ENCODE results near the gene RBFOX2. TPM values are rescaled to one million over a fixed set of nuclear protein-coding genes. Genes with fewer than 3 reads are reported as not detected.

The RBFOX2 gene
- polyA plus RNA-seq, 2 of the 4 experiments (the other 2 are of a cell fraction): 30.3 to 77.7 TPM

DNA sequence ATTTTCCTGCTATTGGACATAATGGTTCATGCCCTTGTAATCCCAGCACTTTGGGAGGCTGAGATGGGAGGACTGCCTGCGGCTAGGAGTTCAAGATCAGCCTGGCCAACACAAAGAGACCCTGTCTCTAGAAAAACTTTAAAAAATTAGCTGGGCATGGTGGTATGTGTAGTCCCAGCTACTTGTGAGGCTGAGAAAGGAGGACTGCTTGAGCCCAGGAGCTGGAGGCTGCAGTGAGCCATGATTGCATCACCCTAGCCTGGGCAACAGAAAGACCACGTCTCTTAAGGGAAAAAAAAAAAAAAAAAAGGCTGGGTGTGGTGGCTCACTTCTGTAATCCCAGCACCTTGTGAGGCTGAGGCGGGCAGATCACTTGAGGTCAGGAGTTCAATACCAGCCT, 217.0 kb downstream of the RBFOX2 start:
- CTCF ChIA-PET: interaction anchor here (0.9 kb wide), 1 partner anchor 254 kb away, joined by 5 read pairs; no protein-coding TSS in a partner anchor

DNA sequence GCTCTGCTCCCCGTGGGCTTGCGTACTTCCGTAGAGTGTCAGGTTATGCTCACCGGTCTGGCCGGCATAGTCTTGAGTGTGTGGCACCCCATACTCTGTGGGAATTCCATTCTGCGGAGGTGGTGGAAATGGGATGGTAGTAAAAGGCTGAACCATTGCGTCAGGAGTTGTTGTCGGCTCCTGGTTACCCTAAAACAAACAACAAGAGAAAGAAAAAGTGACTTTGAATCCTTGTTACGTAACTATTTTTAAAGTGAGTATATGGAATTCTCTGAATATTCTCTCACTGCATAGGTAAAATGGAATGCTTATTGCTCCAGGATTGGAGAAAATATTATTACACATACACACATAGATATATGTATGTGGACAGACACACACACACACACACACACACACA, 218.8 kb downstream of the RBFOX2 start:
- DNase-seq (ENCODE audit: low read depth in 1 of 2, low spot score in 1 of 2) (no peak), FAIRE-seq (no peak), ATAC-seq (no peak)
- peaks cover 7% of the 10 kb centered on the region; the same call in 1 of the 3 replicates for H3K9me3 ChIP-seq
- H3K27ac ChIP-seq: no peak overlapping the region
- TF ChIP-seq CBX8 (IDR thresholded peaks at IDR 0.05): no peak
- TF ChIP-seq, protein P1, sequence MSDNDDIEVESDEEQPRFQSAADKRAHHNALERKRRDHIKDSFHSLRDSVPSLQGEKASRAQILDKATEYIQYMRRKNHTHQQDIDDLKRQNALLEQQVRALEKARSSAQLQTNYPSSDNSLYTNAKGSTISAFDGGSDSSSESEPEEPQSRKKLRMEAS (IDR thresholded peaks at IDR 0.05): no peak
- no peak for TF ChIP-seq EHF (CRISPR knock-in tag; IDR thresholded peaks at IDR 0.05)
- TF ChIP-seq, protein P2, sequence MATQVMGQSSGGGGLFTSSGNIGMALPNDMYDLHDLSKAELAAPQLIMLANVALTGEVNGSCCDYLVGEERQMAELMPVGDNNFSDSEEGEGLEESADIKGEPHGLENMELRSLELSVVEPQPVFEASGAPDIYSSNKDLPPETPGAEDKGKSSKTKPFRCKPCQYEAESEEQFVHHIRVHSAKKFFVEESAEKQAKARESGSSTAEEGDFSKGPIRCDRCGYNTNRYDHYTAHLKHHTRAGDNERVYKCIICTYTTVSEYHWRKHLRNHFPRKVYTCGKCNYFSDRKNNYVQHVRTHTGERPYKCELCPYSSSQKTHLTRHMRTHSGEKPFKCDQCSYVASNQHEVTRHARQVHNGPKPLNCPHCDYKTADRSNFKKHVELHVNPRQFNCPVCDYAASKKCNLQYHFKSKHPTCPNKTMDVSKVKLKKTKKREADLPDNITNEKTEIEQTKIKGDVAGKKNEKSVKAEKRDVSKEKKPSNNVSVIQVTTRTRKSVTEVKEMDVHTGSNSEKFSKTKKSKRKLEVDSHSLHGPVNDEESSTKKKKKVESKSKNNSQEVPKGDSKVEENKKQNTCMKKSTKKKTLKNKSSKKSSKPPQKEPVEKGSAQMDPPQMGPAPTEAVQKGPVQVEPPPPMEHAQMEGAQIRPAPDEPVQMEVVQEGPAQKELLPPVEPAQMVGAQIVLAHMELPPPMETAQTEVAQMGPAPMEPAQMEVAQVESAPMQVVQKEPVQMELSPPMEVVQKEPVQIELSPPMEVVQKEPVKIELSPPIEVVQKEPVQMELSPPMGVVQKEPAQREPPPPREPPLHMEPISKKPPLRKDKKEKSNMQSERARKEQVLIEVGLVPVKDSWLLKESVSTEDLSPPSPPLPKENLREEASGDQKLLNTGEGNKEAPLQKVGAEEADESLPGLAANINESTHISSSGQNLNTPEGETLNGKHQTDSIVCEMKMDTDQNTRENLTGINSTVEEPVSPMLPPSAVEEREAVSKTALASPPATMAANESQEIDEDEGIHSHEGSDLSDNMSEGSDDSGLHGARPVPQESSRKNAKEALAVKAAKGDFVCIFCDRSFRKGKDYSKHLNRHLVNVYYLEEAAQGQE (IDR thresholded peaks at IDR 0.05): no peak
- POLR2A ChIA-PET: no interaction called here
- H3K4me2 ChIP-seq: no peak overlapping the region
- H3K4me1 ChIP-seq: no peaks in the 10 kb centered on the region
- CTCF ChIA-PET: no interaction called here
- H3K4me3 ChIP-seq: no peak overlapping the region
- 92% methylated on average over 9 of the region's 9 CpGs for WGBS (ENCODE audit: missing lambda C conversion rate)

More for the DNA sequence above, 217.0 kb downstream of the RBFOX2 start:
- FAIRE-seq (no peak), DNase-seq (ENCODE audit: low read depth in 1 of 2, low spot score in 1 of 2) (no peak), ATAC-seq (no peak)
- H3K27ac ChIP-seq: no peak overlapping the region
- TF ChIP-seq MYC (IDR thresholded peaks at IDR 0.05; ENCODE audit: borderline replicate concordance, low read length) (no peak), ZSCAN20 (CRISPR knock-in tag; IDR thresholded peaks at IDR 0.05) (no peak), SMC3 (IDR thresholded peaks at IDR 0.05) (no peak), RFX5 (IDR thresholded peaks at IDR 0.05) (no peak), CEBPB (IDR thresholded peaks at IDR 0.05) (no peak), CBX8 (IDR thresholded peaks at IDR 0.05) (no peak), JUN (IDR thresholded peaks at IDR 0.05) (no peak), CHD4 (IDR thresholded peaks at IDR 0.05; ENCODE audit: borderline replicate concordance) (no peak), ZC3H11A (IDR thresholded peaks at IDR 0.05) (no peak), FOSB (CRISPR knock-in tag; IDR thresholded peaks at IDR 0.05) (no peak), KDM5A (IDR thresholded peaks at IDR 0.05) (no peak), EP300 (IDR thresholded peaks at IDR 0.05) (no peak)
- TF ChIP-seq, protein P1 (IDR thresholded peaks at IDR 0.05): no peak
- TF ChIP-seq, protein P3, sequence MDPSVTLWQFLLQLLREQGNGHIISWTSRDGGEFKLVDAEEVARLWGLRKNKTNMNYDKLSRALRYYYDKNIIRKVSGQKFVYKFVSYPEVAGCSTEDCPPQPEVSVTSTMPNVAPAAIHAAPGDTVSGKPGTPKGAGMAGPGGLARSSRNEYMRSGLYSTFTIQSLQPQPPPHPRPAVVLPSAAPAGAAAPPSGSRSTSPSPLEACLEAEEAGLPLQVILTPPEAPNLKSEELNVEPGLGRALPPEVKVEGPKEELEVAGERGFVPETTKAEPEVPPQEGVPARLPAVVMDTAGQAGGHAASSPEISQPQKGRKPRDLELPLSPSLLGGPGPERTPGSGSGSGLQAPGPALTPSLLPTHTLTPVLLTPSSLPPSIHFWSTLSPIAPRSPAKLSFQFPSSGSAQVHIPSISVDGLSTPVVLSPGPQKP (IDR thresholded peaks at IDR 0.05; ENCODE audit: low read depth, low read length): no peak
- H3K9me3 ChIP-seq: peaks cover 7% of the 10 kb centered on the region; the same call in 1 of the 3 replicates
- H3K4me3 ChIP-seq: no peak overlapping the region
- H3K4me2 ChIP-seq: no peak overlapping the region
- 89% methylated on average over 3 of the region's 3 CpGs for WGBS (ENCODE audit: missing lambda C conversion rate)
- POLR2A ChIA-PET: no interaction called here
- no peaks in the 10 kb centered on the region for H3K4me1 ChIP-seq

DNA sequence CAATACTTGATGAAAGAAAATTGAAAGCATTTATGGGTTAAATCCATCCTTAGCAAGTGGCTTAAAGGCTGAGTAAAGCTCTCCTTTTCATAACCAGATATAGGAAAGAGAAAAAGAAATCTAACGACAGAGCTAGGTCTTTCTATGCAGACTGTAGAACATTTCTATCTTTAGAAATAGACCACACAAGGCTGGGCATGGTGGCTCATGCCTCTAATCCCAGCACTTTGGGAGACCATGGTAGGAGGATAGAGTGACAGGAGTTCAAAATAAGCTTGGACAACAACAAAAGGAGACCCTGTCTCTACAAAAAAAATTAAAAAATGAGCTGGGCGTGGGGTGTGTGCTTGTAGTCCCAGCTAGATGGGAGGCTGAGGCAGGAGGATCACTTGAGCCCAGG, 220.2 kb downstream of the RBFOX2 start:
- no peak for FAIRE-seq
- H3K4me1 ChIP-seq: no peaks in the 10 kb centered on the region
- DNase-seq (ENCODE audit: low read depth in 1 of 2, low spot score in 1 of 2): no peak
- 82% methylated on average over 2 of the region's 2 CpGs for WGBS (ENCODE audit: missing lambda C conversion rate)
- no peak overlapping the region for H3K4me2 ChIP-seq
- ChIA-PET POLR2A (no interaction called here), CTCF (interaction anchor here (0.6 kb wide), 1 partner anchor 32 kb away, joined by 3 read pairs; no protein-coding TSS in a partner anchor)
- no peak overlapping the region for H3K27ac ChIP-seq
- no peak for ATAC-seq
- no peak overlapping the region for H3K4me3 ChIP-seq
- TF ChIP-seq RAD21 (conservative IDR thresholded peaks at IDR 0.05 in 1 of 2, IDR thresholded peaks at IDR 0.05 in 1 of 2) (no peak), ZSCAN20 (CRISPR knock-in tag; IDR thresholded peaks at IDR 0.05) (no peak), CHD2 (IDR thresholded peaks at IDR 0.05; ENCODE audit: low read length, partially characterized antibody) (no peak), NR3C1 (IDR thresholded peaks at IDR 0.05) (no peak), CEBPB (IDR thresholded peaks at IDR 0.05) (no peak), ZNF302 (CRISPR knock-in tag; IDR thresholded peaks at IDR 0.05) (no peak), TFCP2L1 (CRISPR knock-in tag; IDR thresholded peaks at IDR 0.05) (no peak), RARB (CRISPR knock-in tag; IDR thresholded peaks at IDR 0.05) (no peak), EHF (CRISPR knock-in tag; IDR thresholded peaks at IDR 0.05) (no peak), HDAC2 (IDR thresholded peaks at IDR 0.05) (no peak)
- TF ChIP-seq, protein P4, sequence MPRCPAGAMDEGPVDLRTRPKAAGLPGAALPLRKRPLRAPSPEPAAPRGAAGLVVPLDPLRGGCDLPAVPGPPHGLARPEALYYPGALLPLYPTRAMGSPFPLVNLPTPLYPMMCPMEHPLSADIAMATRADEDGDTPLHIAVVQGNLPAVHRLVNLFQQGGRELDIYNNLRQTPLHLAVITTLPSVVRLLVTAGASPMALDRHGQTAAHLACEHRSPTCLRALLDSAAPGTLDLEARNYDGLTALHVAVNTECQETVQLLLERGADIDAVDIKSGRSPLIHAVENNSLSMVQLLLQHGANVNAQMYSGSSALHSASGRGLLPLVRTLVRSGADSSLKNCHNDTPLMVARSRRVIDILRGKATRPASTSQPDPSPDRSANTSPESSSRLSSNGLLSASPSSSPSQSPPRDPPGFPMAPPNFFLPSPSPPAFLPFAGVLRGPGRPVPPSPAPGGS (IDR thresholded peaks at IDR 0.05): no peak
- TF ChIP-seq, protein P5, sequence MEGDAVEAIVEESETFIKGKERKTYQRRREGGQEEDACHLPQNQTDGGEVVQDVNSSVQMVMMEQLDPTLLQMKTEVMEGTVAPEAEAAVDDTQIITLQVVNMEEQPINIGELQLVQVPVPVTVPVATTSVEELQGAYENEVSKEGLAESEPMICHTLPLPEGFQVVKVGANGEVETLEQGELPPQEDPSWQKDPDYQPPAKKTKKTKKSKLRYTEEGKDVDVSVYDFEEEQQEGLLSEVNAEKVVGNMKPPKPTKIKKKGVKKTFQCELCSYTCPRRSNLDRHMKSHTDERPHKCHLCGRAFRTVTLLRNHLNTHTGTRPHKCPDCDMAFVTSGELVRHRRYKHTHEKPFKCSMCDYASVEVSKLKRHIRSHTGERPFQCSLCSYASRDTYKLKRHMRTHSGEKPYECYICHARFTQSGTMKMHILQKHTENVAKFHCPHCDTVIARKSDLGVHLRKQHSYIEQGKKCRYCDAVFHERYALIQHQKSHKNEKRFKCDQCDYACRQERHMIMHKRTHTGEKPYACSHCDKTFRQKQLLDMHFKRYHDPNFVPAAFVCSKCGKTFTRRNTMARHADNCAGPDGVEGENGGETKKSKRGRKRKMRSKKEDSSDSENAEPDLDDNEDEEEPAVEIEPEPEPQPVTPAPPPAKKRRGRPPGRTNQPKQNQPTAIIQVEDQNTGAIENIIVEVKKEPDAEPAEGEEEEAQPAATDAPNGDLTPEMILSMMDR (IDR thresholded peaks at IDR 0.05): no peak
- TF ChIP-seq, protein P1 (IDR thresholded peaks at IDR 0.05): no peak
- H3K9me3 ChIP-seq: peaks cover 7% of the 10 kb centered on the region; the same call in 1 of the 3 replicates
